Fibroblast of lung (primary cell): Measurements from ENCODE around the gene WDR89. TPM values are rescaled to one million over a fixed set of nuclear protein-coding genes. Genes with fewer than 3 reads are reported as not detected.

Experiments
- DNase-seq, 2 donors: peaks; one replicate each; pipeline versions ENCODE4 v3.0.0 to v3.0.0-alpha.2; 2010; ENCODE audit warnings: low read depth in 2 of 2
- H2AFZ ChIP-seq: 2 replicates; pipeline ENCODE4 v1.5.1; 2012; ENCODE audit warnings: low read length, control low read depth, inconsistent platforms
- H3K27ac ChIP-seq: 2 replicates; pipeline ENCODE4 v1.5.1; 2011; ENCODE audit warnings: low read length, control low read depth; ENCODE audit not compliant: insufficient read depth
- H3K27me3 ChIP-seq: 2 replicates; pipeline ENCODE4 v1.5.1; 2011; ENCODE audit warnings: mild to moderate bottlenecking, low read length; ENCODE audit not compliant: control insufficient read depth, insufficient read depth
- H3K36me3 ChIP-seq: 2 replicates; pipeline ENCODE4 v1.5.1; 2011; ENCODE audit warnings: low read length; ENCODE audit not compliant: control insufficient read depth, insufficient read depth
- H3K4me1 ChIP-seq: 2 replicates; pipeline ENCODE4 v1.5.1; 2011; ENCODE audit warnings: low read length; ENCODE audit not compliant: control insufficient read depth, insufficient read depth; ENCODE audit errors: extremely low read depth
- H3K4me2 ChIP-seq: 2 replicates; pipeline ENCODE4 v1.5.1; 2011; ENCODE audit warnings: low read length, control low read depth; ENCODE audit not compliant: insufficient read depth; ENCODE audit errors: extremely low read depth
- H3K4me3 ChIP-seq, 4 experiments: fragments of 200-600 bp in 1 of 4; sonication (generic) in 1 of 4; replicated peaks in 1 of 4; 2 replicates each; pipeline ENCODE4 v1.5.1; 2011 to 2016; ENCODE audit warnings: low read length in 4 of 4, low read depth in 3 of 4, mild to moderate bottlenecking in 3 of 4, control low read depth in 2 of 4, inconsistent platforms in 1 of 4, mixed read lengths in 1 of 4; ENCODE audit not compliant: insufficient read depth in 1 of 4; ENCODE audit errors: control extremely low read depth in 1 of 4
- H3K79me2 ChIP-seq: 2 replicates; pipeline ENCODE4 v1.5.1; 2012; ENCODE audit warnings: mild to moderate bottlenecking, low read length, inconsistent platforms; ENCODE audit not compliant: control insufficient read depth, insufficient read depth
- H3K9ac ChIP-seq: 2 replicates; pipeline ENCODE4 v1.5.1; 2011; ENCODE audit warnings: mild to moderate bottlenecking, low read length, control low read depth; ENCODE audit not compliant: insufficient read depth
- H3K9me3 ChIP-seq: 2 replicates; pipeline ENCODE4 v1.5.1; 2012; ENCODE audit warnings: low read depth, low read length; ENCODE audit not compliant: control insufficient read depth, insufficient read depth
- H4K20me1 ChIP-seq: 2 replicates; pipeline ENCODE4 v1.5.1; 2011; ENCODE audit warnings: low read length; ENCODE audit not compliant: control insufficient read depth, insufficient read depth; ENCODE audit errors: extremely low read depth
- EZH2 ChIP-seq: IDR thresholded peaks from 2 replicates; pipeline ENCODE4 v1.5.1; 2012; ENCODE audit warnings: low read length, control low read depth, mild to moderate bottlenecking; ENCODE audit errors: missing control alignments
- polyA plus RNA-seq, 2 donors: library from polyadenylated mRNA; depleted of rRNA in 1 of 2; stranded (reverse) in 1 of 2; unstranded in 1 of 2; fragments of >200 nt; gene quantifications; 2 replicates each; pipeline ENCODE4 v1.2.1, GENCODE V29; 2011 to 2012; ENCODE audit warnings: missing spikeins in 1 of 2
- total RNA-seq: library from RNA; depleted of rRNA; stranded (reverse); fragments of >200 nt; gene quantifications from 2 replicates; pipeline ENCODE4 v1.2.1, GENCODE V29; 2014
- TF ChIP-seq, protein P1 (sequence below), 2 donors: IDR thresholded peaks in 1 of 2; conservative IDR thresholded peaks in 1 of 2; 1 replicate in 1 of 2; 2 replicates in 1 of 2; pipeline ENCODE4 v1.5.1; 2011 to 2012; ENCODE audit warnings: low read length in 2 of 2, control low read depth in 1 of 2, inconsistent platforms in 1 of 2, low read depth in 1 of 2, mild to moderate bottlenecking in 1 of 2

The WDR89 gene
- total and polyA plus RNA-seq, 2 donors (not counting 1 experiment from before 2014, with no cell fraction given): 7.7 to 11.1 TPM

DNA sequence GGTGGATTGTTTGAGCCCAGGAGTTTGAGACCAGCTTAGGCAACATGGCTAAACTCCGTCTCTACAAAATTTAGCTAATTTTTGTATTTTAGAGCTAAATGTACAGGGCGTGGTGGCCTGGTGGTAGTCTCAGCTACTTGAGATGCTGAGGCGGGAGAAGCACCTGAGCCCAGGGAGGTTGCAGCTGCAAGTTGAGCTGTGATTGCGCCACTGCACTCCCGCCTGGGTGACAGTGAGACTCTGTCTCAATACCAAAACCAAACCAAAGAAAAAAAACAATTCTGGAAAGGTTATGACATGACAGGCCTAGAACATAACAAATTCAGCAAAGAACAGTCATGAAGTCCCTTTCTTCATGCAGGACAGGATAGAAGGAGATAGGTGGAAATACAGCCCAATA, 25.7 kb downstream of the WDR89 start:
- H4K20me1 ChIP-seq: no peaks in the 10 kb centered on the region
- no peaks in the 10 kb centered on the region for H3K36me3 ChIP-seq
- no peaks in the 10 kb centered on the region for H3K4me1 ChIP-seq
- no peak overlapping the region for H3K27ac ChIP-seq
- no peak for TF ChIP-seq EZH2
- TF ChIP-seq, protein P1, sequence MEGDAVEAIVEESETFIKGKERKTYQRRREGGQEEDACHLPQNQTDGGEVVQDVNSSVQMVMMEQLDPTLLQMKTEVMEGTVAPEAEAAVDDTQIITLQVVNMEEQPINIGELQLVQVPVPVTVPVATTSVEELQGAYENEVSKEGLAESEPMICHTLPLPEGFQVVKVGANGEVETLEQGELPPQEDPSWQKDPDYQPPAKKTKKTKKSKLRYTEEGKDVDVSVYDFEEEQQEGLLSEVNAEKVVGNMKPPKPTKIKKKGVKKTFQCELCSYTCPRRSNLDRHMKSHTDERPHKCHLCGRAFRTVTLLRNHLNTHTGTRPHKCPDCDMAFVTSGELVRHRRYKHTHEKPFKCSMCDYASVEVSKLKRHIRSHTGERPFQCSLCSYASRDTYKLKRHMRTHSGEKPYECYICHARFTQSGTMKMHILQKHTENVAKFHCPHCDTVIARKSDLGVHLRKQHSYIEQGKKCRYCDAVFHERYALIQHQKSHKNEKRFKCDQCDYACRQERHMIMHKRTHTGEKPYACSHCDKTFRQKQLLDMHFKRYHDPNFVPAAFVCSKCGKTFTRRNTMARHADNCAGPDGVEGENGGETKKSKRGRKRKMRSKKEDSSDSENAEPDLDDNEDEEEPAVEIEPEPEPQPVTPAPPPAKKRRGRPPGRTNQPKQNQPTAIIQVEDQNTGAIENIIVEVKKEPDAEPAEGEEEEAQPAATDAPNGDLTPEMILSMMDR (conservative IDR thresholded peaks at IDR 0.05 in 1 of 2, IDR thresholded peaks at IDR 0.05 in 1 of 2; ENCODE audit: low read depth in 1 of 2, low read length in 2 of 2): no peak
- H3K79me2 ChIP-seq: no peaks in the 10 kb centered on the region
- peak in 1 of 2 donors; percentile 9 for DNase-seq
- H3K27me3 ChIP-seq: no peaks in the 10 kb centered on the region
- no peaks in the 10 kb centered on the region for H3K9me3 ChIP-seq
- no peak overlapping the region for H2AFZ ChIP-seq
- H3K9ac ChIP-seq: no peak overlapping the region
- no peak overlapping the region for H3K4me2 ChIP-seq
- H3K4me3 ChIP-seq: no peak overlapping the region

DNA sequence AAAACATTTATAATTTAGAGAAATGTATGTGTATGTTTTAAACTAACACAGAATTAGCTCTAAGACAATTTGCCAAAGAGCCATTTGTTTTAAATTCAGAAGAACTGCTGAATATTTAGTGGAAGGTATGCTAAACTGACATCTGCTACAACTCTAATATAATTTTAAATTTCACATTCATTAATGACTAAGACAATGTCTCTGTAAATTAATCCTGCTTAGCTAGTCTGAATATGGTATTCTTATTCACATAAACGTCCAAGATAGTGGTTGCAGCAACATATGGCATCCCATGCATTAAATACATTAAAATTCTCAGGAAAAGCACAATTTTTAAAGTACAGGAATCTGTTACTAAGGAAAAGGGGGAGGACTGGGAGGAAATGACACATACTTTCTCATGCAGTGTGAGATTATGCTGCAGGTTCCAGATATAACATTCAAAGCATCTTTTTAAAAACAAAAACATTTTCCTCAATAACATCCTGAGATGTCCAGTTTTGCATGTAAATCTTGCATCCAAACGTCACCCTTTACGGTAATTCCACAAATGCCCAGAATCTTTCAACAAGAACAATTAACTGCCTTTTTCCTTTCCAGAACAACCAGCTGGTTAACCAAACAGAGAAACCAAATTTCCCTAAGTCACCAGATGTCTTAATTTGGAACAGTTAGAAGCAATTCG, 26.9 kb downstream of the WDR89 start:
- TF ChIP-seq, protein P1 (conservative IDR thresholded peaks at IDR 0.05 in 1 of 2, IDR thresholded peaks at IDR 0.05 in 1 of 2; ENCODE audit: low read depth in 1 of 2, low read length in 2 of 2): no peak
- no peak for TF ChIP-seq EZH2
- Histone ChIP-seq H3K4me1 (no peaks in the 10 kb centered on the region), H3K27me3 (no peaks in the 10 kb centered on the region), H3K4me3 (no peak overlapping the region), H4K20me1 (no peaks in the 10 kb centered on the region), H3K27ac (no peak overlapping the region), H3K9me3 (no peaks in the 10 kb centered on the region), H3K4me2 (no peak overlapping the region), H3K9ac (no peak overlapping the region), H3K79me2 (no peaks in the 10 kb centered on the region), H2AFZ (no peak overlapping the region), H3K36me3 (no peaks in the 10 kb centered on the region)
- DNase-seq: peak; percentile 47 to 52

DNA sequence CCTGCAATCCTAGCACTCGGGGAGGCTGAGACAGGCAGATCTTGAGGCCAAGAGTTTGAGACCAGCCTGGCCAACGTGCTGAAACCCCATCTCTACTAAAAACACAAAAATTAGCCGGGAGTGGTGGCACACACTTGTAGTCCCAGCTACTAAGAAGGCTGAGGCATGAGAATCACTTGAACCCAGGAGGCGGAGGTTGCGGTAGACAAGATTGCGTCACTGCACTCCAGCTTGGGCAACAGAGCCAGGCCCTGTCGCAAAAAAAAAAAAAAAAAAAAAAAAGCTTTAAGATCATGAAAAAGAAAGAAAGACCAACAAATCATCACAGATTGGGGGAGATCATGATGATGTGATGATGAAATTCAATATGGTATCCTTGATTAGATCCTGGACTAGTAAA, 30.6 kb downstream of the WDR89 start:
- no peaks in the 10 kb centered on the region for H3K79me2 ChIP-seq
- no peaks in the 10 kb centered on the region for H3K9me3 ChIP-seq
- no peaks in the 10 kb centered on the region for H3K4me1 ChIP-seq
- no peak overlapping the region for H2AFZ ChIP-seq
- no peaks in the 10 kb centered on the region for H3K36me3 ChIP-seq
- DNase-seq: no peak
- H4K20me1 ChIP-seq: no peaks in the 10 kb centered on the region
- no peak overlapping the region for H3K4me2 ChIP-seq
- no peak overlapping the region for H3K27ac ChIP-seq
- H3K27me3 ChIP-seq: no peaks in the 10 kb centered on the region
- TF ChIP-seq, protein P1 (conservative IDR thresholded peaks at IDR 0.05 in 1 of 2, IDR thresholded peaks at IDR 0.05 in 1 of 2; ENCODE audit: low read depth in 1 of 2, low read length in 2 of 2): no peak
- TF ChIP-seq EZH2: no peak
- no peak overlapping the region for H3K4me3 ChIP-seq
- H3K9ac ChIP-seq: no peak overlapping the region
